HG02571 (cell line): ENCODE measurements around the gene SUCO.
A peak's percentile ranks its signal among the peaks of the same experiment; 100 is the strongest.
"Not testable (repeated sequence)": the region's sequence is repeated elsewhere in the genome, so short reads cannot be mapped to it uniquely, and the experiment has no call there.

Experiments used
- ATAC-seq: cut with Tn5 transposase; IDR thresholded peaks from one replicate; pipeline ENCODE4 v1.9.1; 2021; ENCODE audit warnings: mild to moderate bottlenecking, moderate library complexity; ENCODE audit not compliant: unreplicated experiment

SUCO gene

GRCh38 chr1:172532700-172533512 is at the start of gene SUCO:
Gene SUCO (plus strand): TSS chr1:172533150. CDS start chr1:172533436, 286 bp downstream.
- ATAC-seq, result peak; percentile 80

GRCh38 chr1:172483448-172483847 is 49.5 kb upstream of the SUCO start:
- no peak for ATAC-seq

- ATAC-seq, result no peak
These were observed 48.7 kb upstream of the SUCO start for GRCh38 chr1:172484252-172484651.

- no peak for ATAC-seq
These were observed 47.3 kb upstream of the SUCO start for GRCh38 chr1:172485626-172486025.

- no peak for ATAC-seq
These were observed 46.0 kb upstream of the SUCO start for GRCh38 chr1:172486805-172487454.

GRCh38 chr1:172487550-172487949 is 45.4 kb upstream of the SUCO start:
- ATAC-seq, result no peak

GRCh38 chr1:172488393-172488792 is 44.6 kb upstream of the SUCO start:
- no peak for ATAC-seq

GRCh38 chr1:172489847-172490246 is 43.1 kb upstream of the SUCO start:
- no peak for ATAC-seq

- no peak for ATAC-seq
These were observed 40.5 kb upstream of the SUCO start for GRCh38 chr1:172492421-172492820.

- ATAC-seq, result no peak
These were observed 38.8 kb upstream of the SUCO start for GRCh38 chr1:172494166-172494565.

- not testable (repeated sequence) for ATAC-seq
These were observed 36.8 kb upstream of the SUCO start for GRCh38 chr1:172496127-172496526.

GRCh38 chr1:172496678-172497077 is 36.3 kb upstream of the SUCO start:
- ATAC-seq, result no peak

GRCh38 chr1:172497230-172497629 is 35.7 kb upstream of the SUCO start:
- ATAC-seq, result no peak

- no peak for ATAC-seq
These were observed 34.1 kb upstream of the SUCO start for GRCh38 chr1:172498857-172499256.

- no peak for ATAC-seq
These were observed 33.3 kb upstream of the SUCO start for GRCh38 chr1:172499636-172500141.

- no peak for ATAC-seq
These were observed 32.7 kb upstream of the SUCO start for GRCh38 chr1:172500207-172500606.

GRCh38 chr1:172507741-172508140 is 25.2 kb upstream of the SUCO start:
- no peak for ATAC-seq

GRCh38 chr1:172510479-172510878 is 22.5 kb upstream of the SUCO start:
- no peak for ATAC-seq

GRCh38 chr1:172512591-172512990 is 20.4 kb upstream of the SUCO start:
- ATAC-seq, result no peak

GRCh38 chr1:172513479-172513878 is 19.5 kb upstream of the SUCO start:
- no peak for ATAC-seq

- no peak for ATAC-seq
These were observed 18.8 kb upstream of the SUCO start for GRCh38 chr1:172514108-172514507.

- no peak for ATAC-seq
These were observed 17.5 kb upstream of the SUCO start for GRCh38 chr1:172515436-172515835.
